ENCODE measurements around the gene BCAP31. TPM values are rescaled to one million over a fixed set of nuclear protein-coding genes. Genes with fewer than 3 reads are reported as not detected.
"Not testable (repeated sequence)": the region's sequence is repeated elsewhere in the genome, so short reads cannot be mapped to it uniquely, and the experiment has no call there.

The BCAP31 gene
- total RNA-seq, 1 donor from 2014 or later, result 118 TPM

- Mint-ChIP-seq H3K27ac (peak within 1 kb of the TSS; percentile 82), H3K4me1 (peaks cover 12% of the 10 kb centered on the region)
These were observed 36.8 kb downstream of the BCAP31 start, which contains the start of gene SLC6A8 for GRCh38 chrX:153687121-153688039. Gene SLC6A8, plus strand, starts transcription at chrX:153687926. Its CDS starts 649 bp downstream, at chrX:153688575.

GRCh38 chrX:153686711-153687110 is 37.5 kb downstream of the BCAP31 start:
- no peaks in the 10 kb centered on the region for H3K27me3 Mint-ChIP-seq (ENCODE audit: low read depth)
- peaks cover 12% of the 10 kb centered on the region for H3K4me1 Mint-ChIP-seq
- peak overlapping the region; percentile 51 for H3K4me3 Mint-ChIP-seq
- DNase-seq (ENCODE audit: low spot score in 2 of 2, unreplicated experiment in 2 of 2), result no peak
- no peak for TF ChIP-seq CTCF (IDR thresholded peaks at IDR 0.05; ENCODE audit: unreplicated experiment)
- peaks cover 2% of the 10 kb centered on the region for H3K36me3 Mint-ChIP-seq
- H3K27ac Mint-ChIP-seq, result peak overlapping the region; percentile 82
- peaks cover 7% of the 10 kb centered on the region for H3K9me3 Mint-ChIP-seq

More at GRCh38 chrX:153687121-153688039, 36.8 kb downstream of the BCAP31 start, which contains the start of gene SLC6A8:
- Mint-ChIP-seq H3K27me3 (ENCODE audit: low read depth) (no peaks in the 10 kb centered on the region), H3K9me3 (peaks cover 7% of the 10 kb centered on the region), H3K4me3 (peak within 1 kb of the TSS; percentile 65), H3K36me3 (peaks cover 2% of the 10 kb centered on the region)
- TF ChIP-seq CTCF (IDR thresholded peaks at IDR 0.05; ENCODE audit: unreplicated experiment), result no peak
- peak; percentile 52 to 65 for DNase-seq (ENCODE audit: low spot score in 2 of 2, unreplicated experiment in 2 of 2)

- H3K27me3 Mint-ChIP-seq (ENCODE audit: low read depth), result no peaks in the 10 kb centered on the region
- peak overlapping the region; percentile 82 for H3K27ac Mint-ChIP-seq
- peaks cover 2% of the 10 kb centered on the region for H3K36me3 Mint-ChIP-seq
- no peak for TF ChIP-seq CTCF (IDR thresholded peaks at IDR 0.05; ENCODE audit: unreplicated experiment)
- peaks cover 7% of the 10 kb centered on the region for H3K9me3 Mint-ChIP-seq
- DNase-seq (ENCODE audit: low spot score in 2 of 2, unreplicated experiment in 2 of 2), result no peak
- H3K4me1 Mint-ChIP-seq, result peaks cover 12% of the 10 kb centered on the region
- peak overlapping the region; percentile 51 for H3K4me3 Mint-ChIP-seq
These were observed 38.2 kb downstream of the BCAP31 start for GRCh38 chrX:153685751-153686696.

- H3K4me3 Mint-ChIP-seq, result no peak overlapping the region
- DNase-seq (ENCODE audit: low spot score in 2 of 2, unreplicated experiment in 2 of 2), result no peak
- H3K36me3 Mint-ChIP-seq, result peaks cover 2% of the 10 kb centered on the region
- no peak for TF ChIP-seq CTCF (IDR thresholded peaks at IDR 0.05; ENCODE audit: unreplicated experiment)
- H3K27ac Mint-ChIP-seq, result no peak overlapping the region
- H3K4me1 Mint-ChIP-seq, result peaks cover 9% of the 10 kb centered on the region
- peaks cover 10% of the 10 kb centered on the region for H3K9me3 Mint-ChIP-seq
- H3K27me3 Mint-ChIP-seq (ENCODE audit: low read depth), result no peaks in the 10 kb centered on the region
These were observed 39.0 kb downstream of the BCAP31 start for GRCh38 chrX:153685156-153685536.

GRCh38 chrX:153684467-153685155 is 39.6 kb downstream of the BCAP31 start:
- Mint-ChIP-seq H3K4me3 (no peak overlapping the region), H3K9me3 (peaks cover 13% of the 10 kb centered on the region), H3K27ac (no peak overlapping the region), H3K27me3 (ENCODE audit: low read depth) (no peaks in the 10 kb centered on the region), H3K4me1 (peaks cover 9% of the 10 kb centered on the region), H3K36me3 (peaks cover 2% of the 10 kb centered on the region)
- DNase-seq (ENCODE audit: low spot score in 2 of 2, unreplicated experiment in 2 of 2), result no peak
- TF ChIP-seq CTCF (IDR thresholded peaks at IDR 0.05; ENCODE audit: unreplicated experiment), result no peak

- not testable (repeated sequence) for H3K27ac Mint-ChIP-seq, H3K4me3 Mint-ChIP-seq
- H3K9me3 Mint-ChIP-seq, result peaks cover 13% of the 10 kb centered on the region
These were observed 40.7 kb downstream of the BCAP31 start for GRCh38 chrX:153683486-153683885.

More at GRCh38 chrX:153683486-153683885, 40.7 kb downstream of the BCAP31 start:
- H3K27me3 Mint-ChIP-seq (ENCODE audit: low read depth); DNase-seq (ENCODE audit: low spot score in 2 of 2, unreplicated experiment in 2 of 2); H3K36me3 Mint-ChIP-seq; H3K4me1 Mint-ChIP-seq: not testable (repeated sequence)
